GM12878 (cell line): Measurements from ENCODE around the gene INPP5D. TPM values are rescaled to one million over a fixed set of nuclear protein-coding genes. Genes with fewer than 3 reads are reported as not detected.

ENCODE experiments used
- ATAC-seq: fragments of 200-7000 bp; cut with Tn5 transposase; 3 replicates; pipeline ENCODE4 v1.9.1; 2020; ENCODE audit warnings: mild to moderate bottlenecking, moderate library complexity
- BruUV-seq: library from RNA; stranded (reverse); fragments of 400-500 nt; replicated peaks from 2 replicates; lab custom pipeline; 2021; lab: Mats Ljungman, UMichigan
- CTCF ChIA-PET: fragments of 300-600 bp; sonication (Branson Sonifier 250); formaldehyde crosslinking; extraction: SDS; loops from one replicate; lab custom pipeline; 2021; ENCODE audit warnings: inconsistent platforms; lab: Yijun Ruan, JAX
- POLR2A ChIA-PET: fragments of 350-600 bp; formaldehyde crosslinking; extraction: SDS; loops from one replicate; lab custom pipeline; 2021; ENCODE audit warnings: inconsistent platforms; lab: Charles Lee
- RAD21 ChIA-PET: fragments of 300-600 bp; sonication (Branson Sonifier 250); formaldehyde crosslinking; loops from one replicate; lab custom pipeline; 2023; ENCODE audit warnings: antibody characterized with exemption; ENCODE audit not compliant: unreplicated experiment; lab: Charles Lee
- SMC1A ChIA-PET: fragments of 300-600 bp; sonication (Branson Sonifier 250); formaldehyde crosslinking; loops from one replicate; lab custom pipeline; 2023; ENCODE audit not compliant: unreplicated experiment, uncharacterized antibody; lab: Charles Lee
- DNase-seq: peaks from one replicate; pipeline ENCODE4 v3.0.0-alpha.2; 2011; ENCODE audit warnings: low read depth, low spot score
- FAIRE-seq: peaks from 3 replicates; lab custom pipeline; 2011; peaks lifted over from hg19 to GRCh38; lab: Jason Lieb, UNC
- H2AFZ ChIP-seq: 2 replicates; pipeline ENCODE4 v1.6.0; 2011; ENCODE audit warnings: low read depth, low read length, control low read depth; ENCODE audit not compliant: control insufficient read depth
- H3K27ac ChIP-seq: 2 replicates; pipeline ENCODE4 v1.5.1; 2011; ENCODE audit warnings: control low read depth; ENCODE audit not compliant: control insufficient read depth, insufficient read depth
- H3K27me3 ChIP-seq, 2 experiments: replicated peaks in 1 of 2; 2 replicates each; pipeline versions ENCODE4 v1.6.0 to v1.6.1; 2011; ENCODE audit warnings: low read length in 1 of 2; ENCODE audit not compliant: control insufficient read depth in 2 of 2, insufficient read depth in 2 of 2
- H3K36me3 ChIP-seq, 2 experiments: 2 replicates each; pipeline ENCODE4 v1.5.1; 2011; ENCODE audit warnings: low read length in 1 of 2; ENCODE audit not compliant: control insufficient read depth in 2 of 2, insufficient read depth in 2 of 2
- H3K4me1 ChIP-seq: 2 replicates; pipeline ENCODE4 v1.6.1; 2011; ENCODE audit warnings: mild to moderate bottlenecking, low read length, moderate library complexity, mixed read lengths; ENCODE audit not compliant: control insufficient read depth, insufficient read depth
- H3K4me2 ChIP-seq: 2 replicates; pipeline ENCODE4 v1.6.0; 2011; ENCODE audit warnings: control low read depth; ENCODE audit not compliant: control insufficient read depth, insufficient read depth
- H3K4me3 ChIP-seq: fragments of 200-600 bp; sonication (generic); 2 replicates; pipeline ENCODE4 v1.5.1; 2016
- H3K79me2 ChIP-seq: 2 replicates; pipeline ENCODE4 v1.6.0; 2011; ENCODE audit warnings: low read length; ENCODE audit not compliant: control insufficient read depth, insufficient read depth
- H3K9ac ChIP-seq: 2 replicates; pipeline ENCODE4 v1.8.0; 2011; ENCODE audit warnings: low read length, control low read depth, mixed read lengths; ENCODE audit not compliant: control insufficient read depth, insufficient read depth
- H3K9me3 ChIP-seq: replicated peaks from 3 replicates; pipeline ENCODE4 v1.5.1; 2011; ENCODE audit warnings: mild to moderate bottlenecking, low read length; ENCODE audit not compliant: control insufficient read depth, insufficient read depth
- H4K20me1 ChIP-seq: 2 replicates; pipeline ENCODE4 v1.6.0; 2011; ENCODE audit not compliant: control insufficient read depth, insufficient read depth
- SIN3A ChIP-seq: IDR thresholded peaks from 2 replicates; pipeline ENCODE4 v1.6.1; 2012; ENCODE audit warnings: low read depth, low read length, improper control_type of control experiment
- ZBTB40 ChIP-seq: fragments of 450-650 bp; IDR thresholded peaks from 2 replicates; pipeline ENCODE4 v1.6.1; 2016; ENCODE audit warnings: mild to moderate bottlenecking, moderate library complexity, borderline replicate concordance
- ZNF384 ChIP-seq: IDR thresholded peaks from 2 replicates; pipeline ENCODE4 v1.6.1; 2012; ENCODE audit warnings: low read depth, mild to moderate bottlenecking, low read length, improper control_type of control experiment, borderline replicate concordance
- WGBS: methylation state at CpG from one replicate; pipeline ENCODE4 v1.1.6; 2016; ENCODE audit warnings: low lambda C conversion rate; ENCODE audit not compliant: insufficient replicate concordance, insufficient coverage; ENCODE audit errors: missing lambda C conversion rate; 5-methylcytosine and 5-hydroxymethylcytosine counted together
- in situ Hi-C: fragments of 300-500 bp; cut with MboI; formaldehyde crosslinking; loops from 9 replicates; pipeline ENCODE4 v1.14.3; 2018; ENCODE audit warnings: mixed read lengths
- intact Hi-C: fragments of 100-400 bp; cut with micrococcal nuclease; formaldehyde crosslinking; loops from one replicate; pipeline ENCODE4 v1.14.2; 2022; ENCODE audit not compliant: unreplicated experiment
- polyA plus RNA-seq, 11 experiments: library from polyadenylated mRNA; depleted of rRNA in 4 of 11; unstranded in 6 of 11; stranded (reverse) in 5 of 11; fragments of >200 nt; fragmentation: Nextera tagmentation in 4 of 11; fragmentation: Illumina TruSeq in 1 of 11; extraction: Ambion mirVana in 4 of 11; extraction: Trizol in 1 of 11; gene quantifications; 1 replicate in 1 of 11; 2 replicates in 10 of 11; pipeline versions ENCODE4 v1.2.1 to v1.2.3, GENCODE V29; 2011 to 2016; ENCODE audit warnings: inconsistent platforms in 2 of 11, missing spikeins in 2 of 11, low read depth in 1 of 11
- total RNA-seq, 4 experiments: library from RNA; depleted of rRNA in 3 of 4; stranded (reverse); fragments of >200 nt in 3 of 4; fragmentation: Illumina TruSeq in 1 of 4; extraction: Trizol in 1 of 4; gene quantifications; 2 replicates each; pipeline versions ENCODE4 v1.2.1 to v1.2.3, GENCODE V29; 2013 to 2021

INPP5D gene
- total and polyA plus RNA-seq, 10 of the 15 experiments (the other 5 are each of a cell fraction or from before 2014, with no cell fraction given): 11.8 to 139 (median 88.8) TPM

GRCh38 chr2:233140077-233140585 lies 80.0 kb downstream of the INPP5D start:
- RAD21 ChIA-PET: interaction anchor here (1.2 kb wide), 1 partner anchor 76 kb away, joined by 4 read pairs; no protein-coding TSS in a partner anchor
- no peak overlapping the region for H3K4me3 ChIP-seq
- POLR2A ChIA-PET: no interaction called here
- CTCF ChIA-PET: interaction anchor here (0.7 kb wide), 1 partner anchor 14 kb away, joined by 3 read pairs; no protein-coding TSS in a partner anchor
- no peak for DNase-seq
- intact Hi-C loops (no loop called here), in situ Hi-C loops (no loop called here)
- ATAC-seq: no peak
- H4K20me1 ChIP-seq: no peaks in the 10 kb centered on the region
- TF ChIP-seq ZBTB40: peak; percentile 90
- no peak for TF ChIP-seq SIN3A
- peak; percentile 64 for TF ChIP-seq ZNF384
- H3K27me3 ChIP-seq: no peaks in the 10 kb centered on the region
- FAIRE-seq: no peak
- H3K9me3 ChIP-seq: no peaks in the 10 kb centered on the region; the same call in 2 of the 3 replicates
- H3K36me3 ChIP-seq: peaks cover 15 to 30% of the 10 kb centered on the region in 2 experiments
- SMC1A ChIA-PET: interaction anchor here (1.1 to 1.7 kb wide), 2 partner anchors 58 to 80 kb away, joined by 3 read pairs; partner anchors contain the start of gene INPP5D
- TSS peak; percentile 6 for BruUV-seq
- WGBS: 77% methylated on average over 5 of the region's 5 CpGs
- no peak overlapping the region for H3K4me2 ChIP-seq
- H3K79me2 ChIP-seq: peaks cover 12% of the 10 kb centered on the region
- H2AFZ ChIP-seq: no peak overlapping the region
- no peak overlapping the region for H3K9ac ChIP-seq
- 0 out of 2 replicates have a peak overlapping the region, but pooled peaks have one; percentile 13 for H3K27ac ChIP-seq
- H3K4me1 ChIP-seq: peaks cover 19% of the 10 kb centered on the region
